Heart left ventricle (tissue), 13 donors: ENCODE data around the gene LRRC14B.

Experiments
- POLR2A ChIP-seq, 2 donors: fragments of 450-650 bp; IDR thresholded peaks; one replicate each; pipeline ENCODE4 v1.6.1; 2017; ENCODE audit warnings: antibody characterized with exemption in 2 of 2, mild to moderate bottlenecking in 2 of 2, moderate library complexity in 2 of 2
- TF ChIP-seq, protein P1 (sequence below), 12 donors: fragments of 200-600 bp; sonication (generic) in 4 of 12; IDR thresholded peaks; one replicate each; pipeline versions ENCODE4 v1.5.0 to v1.8.0; 2018 to 2022; ENCODE audit warnings: antibody characterized with exemption in 12 of 12, mild to moderate bottlenecking in 5 of 12
- donor health status: ischemic (EF 13 %, LVEDD 7.1; RV severe dilation, severe dysfunction).
- donor health status: DM: no; HTN: yes; CAD: no.
- donor health status: DM: no; HTN: no; CAD: no.
- donor health status: ischemic (EF 25% LVEDD 6.9; RV normal size, moderate dysfunction).
- donor health status: ischemic (EF 25% LVEDD 5.7; RV mildly dilated, moderate dysfunction).
- donor health status: ischemic (EF 35%, LVEDD 5.7; RV mildly dilated, moderate dysfunction).
- donor health status: nonischemic (EF 11% LVEDD 7.7; RV severe dilation, severe dysfunction).
- donor health status: DM: yes; HTN: yes; CAD: no.
- donor health status: PGD.
- donor health status: ischemic (EF 29% LVEDD 5.4; RV normal size, mild dysfunction).
- donor health status: nonischemic (EF 23%, LVEDD 6.1; RV moderate dilation, normal function).

DNA sequence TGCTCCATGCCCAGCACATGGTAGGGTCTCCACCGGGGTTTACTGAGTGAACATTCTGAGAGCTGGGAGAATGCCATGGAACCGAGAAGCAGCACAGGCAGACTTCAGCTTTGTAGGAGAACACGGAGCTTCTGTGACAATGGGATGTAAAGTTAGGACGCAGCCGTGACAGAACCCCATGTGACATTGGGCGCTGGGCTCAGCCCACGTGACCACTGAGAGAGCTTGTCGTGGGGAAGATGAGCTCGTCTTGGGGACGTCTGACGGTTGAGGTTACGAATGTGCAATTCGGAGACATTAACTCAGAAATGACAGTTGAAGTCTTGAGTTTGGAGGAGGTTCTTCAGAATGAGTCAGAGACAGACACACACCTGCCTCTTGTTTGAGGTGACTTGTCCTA lies 40.4 kb downstream of the LRRC14B start:
- TF ChIP-seq, protein P1, sequence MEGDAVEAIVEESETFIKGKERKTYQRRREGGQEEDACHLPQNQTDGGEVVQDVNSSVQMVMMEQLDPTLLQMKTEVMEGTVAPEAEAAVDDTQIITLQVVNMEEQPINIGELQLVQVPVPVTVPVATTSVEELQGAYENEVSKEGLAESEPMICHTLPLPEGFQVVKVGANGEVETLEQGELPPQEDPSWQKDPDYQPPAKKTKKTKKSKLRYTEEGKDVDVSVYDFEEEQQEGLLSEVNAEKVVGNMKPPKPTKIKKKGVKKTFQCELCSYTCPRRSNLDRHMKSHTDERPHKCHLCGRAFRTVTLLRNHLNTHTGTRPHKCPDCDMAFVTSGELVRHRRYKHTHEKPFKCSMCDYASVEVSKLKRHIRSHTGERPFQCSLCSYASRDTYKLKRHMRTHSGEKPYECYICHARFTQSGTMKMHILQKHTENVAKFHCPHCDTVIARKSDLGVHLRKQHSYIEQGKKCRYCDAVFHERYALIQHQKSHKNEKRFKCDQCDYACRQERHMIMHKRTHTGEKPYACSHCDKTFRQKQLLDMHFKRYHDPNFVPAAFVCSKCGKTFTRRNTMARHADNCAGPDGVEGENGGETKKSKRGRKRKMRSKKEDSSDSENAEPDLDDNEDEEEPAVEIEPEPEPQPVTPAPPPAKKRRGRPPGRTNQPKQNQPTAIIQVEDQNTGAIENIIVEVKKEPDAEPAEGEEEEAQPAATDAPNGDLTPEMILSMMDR (IDR thresholded peaks at IDR 0.05), result no peak
- no peak for TF ChIP-seq POLR2A (IDR thresholded peaks at IDR 0.05)
